Erythroblast (primary cell): ENCODE measurements around the gene DIAPH2.

Source experiments
- GATA1 ChIP-seq: IDR thresholded peaks from 2 replicates; pipeline ENCODE4 v1.6.1; 2011; ENCODE audit warnings: low read depth, mild to moderate bottlenecking, control low read depth, low read length, moderate library complexity
- POLR2A ChIP-seq: IDR thresholded peaks from 2 replicates; pipeline ENCODE4 v1.6.1; 2011; ENCODE audit warnings: mild to moderate bottlenecking, low read length

DNA sequence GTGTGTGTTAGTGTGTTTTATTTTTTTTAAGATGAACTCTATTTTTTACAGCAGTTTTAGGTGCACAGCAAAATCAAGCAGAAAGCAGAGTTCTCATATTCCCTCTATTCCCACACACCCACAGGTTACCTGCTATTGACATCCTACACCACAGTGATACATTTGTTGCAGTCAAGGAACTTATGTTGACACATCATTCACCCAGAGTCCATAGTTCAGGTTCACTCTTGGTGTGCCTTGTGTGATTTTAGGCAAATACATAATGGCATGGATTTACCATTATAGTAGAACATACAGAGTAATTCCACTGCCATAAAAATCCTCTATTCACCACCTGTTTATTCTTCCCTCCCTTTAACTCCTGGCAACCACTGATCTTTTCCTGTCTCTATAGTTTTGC is 28.7 kb downstream of the DIAPH2 start:
- TF ChIP-seq POLR2A: no peak
- TF ChIP-seq GATA1: no peak
